Measurements from ENCODE around the gene TRABD.

GRCh38 chr22:50210378-50211139, 24.8 kb downstream of the TRABD start:
- TF ChIP-seq POLR2A (IDR thresholded peaks at IDR 0.05; ENCODE audit: low read depth, low read length) (0 out of 2 replicates have a peak, but pooled peaks have one; percentile 38), POLR2AphosphoS5 (IDR thresholded peaks at IDR 0.05; ENCODE audit: low read depth, low read length) (no peak)
